ENCODE data around the gene PDE7B. TPM values are rescaled to one million over a fixed set of nuclear protein-coding genes. Genes with fewer than 3 reads are reported as not detected.

PDE7B gene
- total RNA-seq, 1 experiment from 2014 or later: not detected

GRCh38 chr6:136181861-136182260 is 330.4 kb downstream of the PDE7B start:
- no peaks in the 10 kb centered on the region for H3K9me3 ChIP-seq (ENCODE audit: low read length)
- no peak overlapping the region for H3K4me2 ChIP-seq (ENCODE audit: low read length)
- H3K9ac ChIP-seq (ENCODE audit: low read length): no peak overlapping the region
- H3K79me2 ChIP-seq (ENCODE audit: low read length): no peaks in the 10 kb centered on the region
- ATAC-seq: no peak
- no peaks in the 10 kb centered on the region for H3K27me3 ChIP-seq (ENCODE audit: low read length)
- H3K36me3 ChIP-seq (ENCODE audit: low read depth, low read length): no peaks in the 10 kb centered on the region
- no peak overlapping the region for H3K27ac ChIP-seq (ENCODE audit: low read length)
- intact Hi-C loops (cut with micrococcal nuclease): no loop called here
- no peak for DNase-seq
- no peaks in the 10 kb centered on the region for H3F3A ChIP-seq (ENCODE audit: low read length, unreplicated experiment)
- BruUV-seq (replicated peaks): no TSS peak
- CTCF ChIA-PET: no interaction called here
- no peak overlapping the region for H3K4me3 ChIP-seq (ENCODE audit: low read length)
- H4K20me1 ChIP-seq (ENCODE audit: low read length): no peaks in the 10 kb centered on the region
- POLR2A ChIA-PET (ENCODE audit: unreplicated experiment): no interaction called here
- no peaks in the 10 kb centered on the region for H3K4me1 ChIP-seq (ENCODE audit: insufficient read depth, low read length)
- no peak overlapping the region for H2AFZ ChIP-seq (ENCODE audit: low read length)
- no peaks in the 10 kb centered on the region for H3K9me2 ChIP-seq (replicated peaks; ENCODE audit: low read length)
- no peak for TF ChIP-seq EZH2 (IDR thresholded peaks at IDR 0.05; ENCODE audit: low read length, unreplicated experiment)
- no peak for TF ChIP-seq CTCF (conservative IDR thresholded peaks at IDR 0.05; ENCODE audit: low read depth, low read length)
- TF ChIP-seq EZH2phosphoT487 (IDR thresholded peaks at IDR 0.05; ENCODE audit: borderline replicate concordance, low read length): no peak

DNA sequence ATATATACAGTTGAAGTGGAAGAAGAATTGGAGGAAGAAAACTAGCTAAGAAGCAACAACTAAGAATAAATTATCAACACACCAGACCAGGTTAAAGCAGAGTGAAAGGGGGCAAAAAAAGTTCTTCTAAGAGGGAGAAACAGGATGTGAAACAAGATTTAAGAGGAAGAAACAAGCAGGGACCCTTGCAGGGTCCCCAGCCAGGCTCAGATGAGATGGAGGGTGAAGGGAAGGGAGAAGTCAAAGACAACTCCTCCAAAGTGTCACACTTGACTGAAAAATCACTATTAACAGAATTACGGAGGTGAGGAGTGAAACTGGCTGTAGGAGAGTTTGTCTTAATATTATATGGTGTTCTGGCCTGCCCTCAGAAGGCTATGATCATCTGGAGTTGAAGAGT is 333.2 kb downstream of the PDE7B start:
- TF ChIP-seq CTCF (conservative IDR thresholded peaks at IDR 0.05; ENCODE audit: low read depth, low read length): no peak
- no peak for TF ChIP-seq EZH2 (IDR thresholded peaks at IDR 0.05; ENCODE audit: low read length, unreplicated experiment)
- no peak for TF ChIP-seq EZH2phosphoT487 (IDR thresholded peaks at IDR 0.05; ENCODE audit: borderline replicate concordance, low read length)
- no peak overlapping the region for H3K27ac ChIP-seq (ENCODE audit: low read length)
- no peak overlapping the region for H3K9ac ChIP-seq (ENCODE audit: low read length)
- H3K4me3 ChIP-seq (ENCODE audit: low read length): no peak overlapping the region
- ATAC-seq: no peak
- DNase-seq: no peak
- no peaks in the 10 kb centered on the region for H3K36me3 ChIP-seq (ENCODE audit: low read depth, low read length)
- H2AFZ ChIP-seq (ENCODE audit: low read length): no peak overlapping the region
- no peaks in the 10 kb centered on the region for H3K27me3 ChIP-seq (ENCODE audit: low read length)
- H3K9me2 ChIP-seq (replicated peaks; ENCODE audit: low read length): no peaks in the 10 kb centered on the region
- H3K4me1 ChIP-seq (ENCODE audit: insufficient read depth, low read length): no peaks in the 10 kb centered on the region
- no peaks in the 10 kb centered on the region for H4K20me1 ChIP-seq (ENCODE audit: low read length)
- no peaks in the 10 kb centered on the region for H3K9me3 ChIP-seq (ENCODE audit: low read length)
- CTCF ChIA-PET: no interaction called here
- POLR2A ChIA-PET (ENCODE audit: unreplicated experiment): no interaction called here
- H3K4me2 ChIP-seq (ENCODE audit: low read length): no peak overlapping the region
- intact Hi-C loops (cut with micrococcal nuclease): no loop called here
- H3F3A ChIP-seq (ENCODE audit: low read length, unreplicated experiment): no peaks in the 10 kb centered on the region
- no peaks in the 10 kb centered on the region for H3K79me2 ChIP-seq (ENCODE audit: low read length)
- no TSS peak for BruUV-seq (replicated peaks)

DNA sequence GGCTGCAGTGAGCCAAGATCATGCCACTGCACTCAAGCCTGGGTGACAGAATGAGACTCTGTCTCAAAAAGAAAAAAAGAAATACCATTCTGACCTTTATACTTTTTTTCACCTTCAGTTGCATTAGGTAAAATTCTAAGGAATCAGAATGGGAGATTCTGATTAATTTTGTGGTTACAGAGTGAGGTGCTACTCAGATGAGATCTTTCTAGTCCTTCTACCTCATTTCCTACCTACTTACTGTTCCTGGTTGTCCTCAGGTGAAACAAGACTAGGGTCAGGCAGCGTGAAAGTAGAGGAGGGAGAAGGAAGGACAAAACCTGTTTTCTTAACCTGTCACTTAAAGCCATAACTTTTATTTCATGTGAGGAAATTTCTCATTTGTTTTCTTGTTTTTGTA is 334.9 kb downstream of the PDE7B start:
- no peak overlapping the region for H3K4me2 ChIP-seq (ENCODE audit: low read length)
- DNase-seq (no peak), ATAC-seq (no peak)
- H3K9me2 ChIP-seq (replicated peaks; ENCODE audit: low read length): no peaks in the 10 kb centered on the region
- ChIA-PET POLR2A (ENCODE audit: unreplicated experiment) (no interaction called here), CTCF (no interaction called here)
- no peaks in the 10 kb centered on the region for H3K4me1 ChIP-seq (ENCODE audit: insufficient read depth, low read length)
- H3F3A ChIP-seq (ENCODE audit: low read length, unreplicated experiment): no peaks in the 10 kb centered on the region
- H3K36me3 ChIP-seq (ENCODE audit: low read depth, low read length): no peaks in the 10 kb centered on the region
- H3K4me3 ChIP-seq (ENCODE audit: low read length): no peak overlapping the region
- no peaks in the 10 kb centered on the region for H3K79me2 ChIP-seq (ENCODE audit: low read length)
- no peak overlapping the region for H2AFZ ChIP-seq (ENCODE audit: low read length)
- TF ChIP-seq EZH2 (IDR thresholded peaks at IDR 0.05; ENCODE audit: low read length, unreplicated experiment) (no peak), CTCF (conservative IDR thresholded peaks at IDR 0.05; ENCODE audit: low read depth, low read length) (no peak), EZH2phosphoT487 (IDR thresholded peaks at IDR 0.05; ENCODE audit: borderline replicate concordance, low read length) (no peak)
- no peaks in the 10 kb centered on the region for H4K20me1 ChIP-seq (ENCODE audit: low read length)
- H3K27ac ChIP-seq (ENCODE audit: low read length): no peak overlapping the region
- BruUV-seq (replicated peaks): no TSS peak
- no peak overlapping the region for H3K9ac ChIP-seq (ENCODE audit: low read length)
- H3K9me3 ChIP-seq (ENCODE audit: low read length): no peaks in the 10 kb centered on the region
- intact Hi-C loops (cut with micrococcal nuclease): no loop called here
- no peaks in the 10 kb centered on the region for H3K27me3 ChIP-seq (ENCODE audit: low read length)
